ENCODE results near the gene FSD1L.

The FSD1L gene

GRCh38 chr9:105421864-105422263, 26.0 kb upstream of the FSD1L start:
- Mint-ChIP-seq H3K4me3 (no peak overlapping the region), H3K27me3 (ENCODE audit: low read depth) (peaks cover 9% of the 10 kb centered on the region), H3K36me3 (ENCODE audit: low read depth) (no peaks in the 10 kb centered on the region), H3K27ac (no peak overlapping the region), H3K4me1 (ENCODE audit: low read depth) (peaks cover 6% of the 10 kb centered on the region), H3K9me3 (no peaks in the 10 kb centered on the region)

GRCh38 chr9:105425816-105426433, 21.9 kb upstream of the FSD1L start:
- Mint-ChIP-seq H3K27me3 (ENCODE audit: low read depth) (peaks cover 11% of the 10 kb centered on the region), H3K4me3 (no peak overlapping the region), H3K4me1 (ENCODE audit: low read depth) (no peaks in the 10 kb centered on the region), H3K9me3 (no peaks in the 10 kb centered on the region), H3K27ac (no peak overlapping the region), H3K36me3 (ENCODE audit: low read depth) (no peaks in the 10 kb centered on the region)

GRCh38 chr9:105426657-105427056, 21.2 kb upstream of the FSD1L start:
- H3K27me3 Mint-ChIP-seq (ENCODE audit: low read depth): peaks cover 11% of the 10 kb centered on the region
- H3K4me3 Mint-ChIP-seq: no peak overlapping the region
- no peaks in the 10 kb centered on the region for H3K36me3 Mint-ChIP-seq (ENCODE audit: low read depth)
- H3K4me1 Mint-ChIP-seq (ENCODE audit: low read depth): no peaks in the 10 kb centered on the region
- no peaks in the 10 kb centered on the region for H3K9me3 Mint-ChIP-seq
- H3K27ac Mint-ChIP-seq: no peak overlapping the region

- H3K4me1 Mint-ChIP-seq (ENCODE audit: low read depth): no peaks in the 10 kb centered on the region
- H3K27ac Mint-ChIP-seq: no peak overlapping the region
- no peaks in the 10 kb centered on the region for H3K9me3 Mint-ChIP-seq
- no peak overlapping the region for H3K4me3 Mint-ChIP-seq
- H3K36me3 Mint-ChIP-seq (ENCODE audit: low read depth): no peaks in the 10 kb centered on the region
- peaks cover 4% of the 10 kb centered on the region for H3K27me3 Mint-ChIP-seq (ENCODE audit: low read depth)
These were observed 16.2 kb upstream of the FSD1L start for GRCh38 chr9:105431424-105432246.

GRCh38 chr9:105432247-105432842, 15.5 kb upstream of the FSD1L start:
- Mint-ChIP-seq H3K27ac (no peak overlapping the region), H3K27me3 (ENCODE audit: low read depth) (no peaks in the 10 kb centered on the region), H3K36me3 (ENCODE audit: low read depth) (no peaks in the 10 kb centered on the region), H3K9me3 (no peaks in the 10 kb centered on the region), H3K4me1 (ENCODE audit: low read depth) (no peaks in the 10 kb centered on the region), H3K4me3 (no peak overlapping the region)

- Mint-ChIP-seq H3K9me3 (no peaks in the 10 kb centered on the region), H3K36me3 (ENCODE audit: low read depth) (no peaks in the 10 kb centered on the region), H3K27ac (no peak overlapping the region), H3K4me3 (no peak overlapping the region), H3K4me1 (ENCODE audit: low read depth) (no peaks in the 10 kb centered on the region), H3K27me3 (ENCODE audit: low read depth) (peaks cover 5% of the 10 kb centered on the region)
These were observed 12.4 kb upstream of the FSD1L start for GRCh38 chr9:105435453-105435852.

- H3K4me1 Mint-ChIP-seq (ENCODE audit: low read depth): no peaks in the 10 kb centered on the region
- no peaks in the 10 kb centered on the region for H3K9me3 Mint-ChIP-seq
- peaks cover 8% of the 10 kb centered on the region for H3K27me3 Mint-ChIP-seq (ENCODE audit: low read depth)
- no peaks in the 10 kb centered on the region for H3K36me3 Mint-ChIP-seq (ENCODE audit: low read depth)
- no peak overlapping the region for H3K4me3 Mint-ChIP-seq
- H3K27ac Mint-ChIP-seq: no peak overlapping the region
These were observed 11.1 kb upstream of the FSD1L start for GRCh38 chr9:105436783-105437182.

GRCh38 chr9:105437704-105438103, 10.1 kb upstream of the FSD1L start:
- H3K4me1 Mint-ChIP-seq (ENCODE audit: low read depth): no peaks in the 10 kb centered on the region
- H3K27ac Mint-ChIP-seq: no peak overlapping the region
- H3K9me3 Mint-ChIP-seq: no peaks in the 10 kb centered on the region
- no peak overlapping the region for H3K4me3 Mint-ChIP-seq
- H3K36me3 Mint-ChIP-seq (ENCODE audit: low read depth): no peaks in the 10 kb centered on the region
- H3K27me3 Mint-ChIP-seq (ENCODE audit: low read depth): peaks cover 8% of the 10 kb centered on the region

- H3K4me3 Mint-ChIP-seq: no peak overlapping the region
- H3K27ac Mint-ChIP-seq: no peak overlapping the region
- H3K27me3 Mint-ChIP-seq (ENCODE audit: low read depth): peaks cover 8% of the 10 kb centered on the region
- no peaks in the 10 kb centered on the region for H3K9me3 Mint-ChIP-seq
- H3K4me1 Mint-ChIP-seq (ENCODE audit: low read depth): no peaks in the 10 kb centered on the region
- H3K36me3 Mint-ChIP-seq (ENCODE audit: low read depth): no peaks in the 10 kb centered on the region
These were observed 9.6 kb upstream of the FSD1L start for GRCh38 chr9:105438141-105438806.

- Mint-ChIP-seq H3K9me3 (no peaks in the 10 kb centered on the region), H3K27me3 (ENCODE audit: low read depth) (peaks cover 8% of the 10 kb centered on the region)
These were observed 8.4 kb upstream of the FSD1L start for GRCh38 chr9:105439428-105439827.

GRCh38 chr9:105441616-105442160, 6.1 kb upstream of the FSD1L start:
- H3K36me3 Mint-ChIP-seq (ENCODE audit: low read depth): no peaks in the 10 kb centered on the region
- no peaks in the 10 kb centered on the region for H3K4me1 Mint-ChIP-seq (ENCODE audit: low read depth)
- no peak overlapping the region for H3K4me3 Mint-ChIP-seq
- H3K9me3 Mint-ChIP-seq: no peaks in the 10 kb centered on the region
- H3K27ac Mint-ChIP-seq: no peak overlapping the region
- H3K27me3 Mint-ChIP-seq (ENCODE audit: low read depth): peaks cover 8% of the 10 kb centered on the region

More at GRCh38 chr9:105439428-105439827, 8.4 kb upstream of the FSD1L start:
- no peaks in the 10 kb centered on the region for H3K36me3 Mint-ChIP-seq (ENCODE audit: low read depth)
- H3K4me1 Mint-ChIP-seq (ENCODE audit: low read depth): no peaks in the 10 kb centered on the region
- H3K27ac Mint-ChIP-seq: no peak overlapping the region
- H3K4me3 Mint-ChIP-seq: no peak overlapping the region

- no peaks in the 10 kb centered on the region for H3K36me3 Mint-ChIP-seq (ENCODE audit: low read depth)
- H3K27ac Mint-ChIP-seq: no peak overlapping the region
- H3K27me3 Mint-ChIP-seq (ENCODE audit: low read depth): peaks cover 8% of the 10 kb centered on the region
- H3K4me3 Mint-ChIP-seq: no peak overlapping the region
- no peaks in the 10 kb centered on the region for H3K9me3 Mint-ChIP-seq
- H3K4me1 Mint-ChIP-seq (ENCODE audit: low read depth): peaks cover 5% of the 10 kb centered on the region
These were observed 4.7 kb upstream of the FSD1L start for GRCh38 chr9:105443121-105443520.

GRCh38 chr9:105444130-105444529, 3.7 kb upstream of the FSD1L start:
- no peaks in the 10 kb centered on the region for H3K9me3 Mint-ChIP-seq
- H3K4me1 Mint-ChIP-seq (ENCODE audit: low read depth): peaks cover 11% of the 10 kb centered on the region
- H3K4me3 Mint-ChIP-seq: no peak overlapping the region
- no peaks in the 10 kb centered on the region for H3K36me3 Mint-ChIP-seq (ENCODE audit: low read depth)
- no peak overlapping the region for H3K27ac Mint-ChIP-seq
- H3K27me3 Mint-ChIP-seq (ENCODE audit: low read depth): peaks cover 9% of the 10 kb centered on the region

GRCh38 chr9:105445203-105445881, 2.5 kb upstream of the FSD1L start:
- H3K27ac Mint-ChIP-seq: no peak overlapping the region
- peaks cover 16% of the 10 kb centered on the region for H3K4me1 Mint-ChIP-seq (ENCODE audit: low read depth)
- H3K9me3 Mint-ChIP-seq: no peaks in the 10 kb centered on the region
- no peaks in the 10 kb centered on the region for H3K36me3 Mint-ChIP-seq (ENCODE audit: low read depth)
- H3K4me3 Mint-ChIP-seq: no peak overlapping the region
- peaks cover 16% of the 10 kb centered on the region for H3K27me3 Mint-ChIP-seq (ENCODE audit: low read depth)
